ENCODE measurements around the gene UGT1A4. TPM values are rescaled to one million over a fixed set of nuclear protein-coding genes. Genes with fewer than 3 reads are reported as not detected.

Gene UGT1A4
- total RNA-seq, 1 experiment from 2014 or later = not detected

DNA sequence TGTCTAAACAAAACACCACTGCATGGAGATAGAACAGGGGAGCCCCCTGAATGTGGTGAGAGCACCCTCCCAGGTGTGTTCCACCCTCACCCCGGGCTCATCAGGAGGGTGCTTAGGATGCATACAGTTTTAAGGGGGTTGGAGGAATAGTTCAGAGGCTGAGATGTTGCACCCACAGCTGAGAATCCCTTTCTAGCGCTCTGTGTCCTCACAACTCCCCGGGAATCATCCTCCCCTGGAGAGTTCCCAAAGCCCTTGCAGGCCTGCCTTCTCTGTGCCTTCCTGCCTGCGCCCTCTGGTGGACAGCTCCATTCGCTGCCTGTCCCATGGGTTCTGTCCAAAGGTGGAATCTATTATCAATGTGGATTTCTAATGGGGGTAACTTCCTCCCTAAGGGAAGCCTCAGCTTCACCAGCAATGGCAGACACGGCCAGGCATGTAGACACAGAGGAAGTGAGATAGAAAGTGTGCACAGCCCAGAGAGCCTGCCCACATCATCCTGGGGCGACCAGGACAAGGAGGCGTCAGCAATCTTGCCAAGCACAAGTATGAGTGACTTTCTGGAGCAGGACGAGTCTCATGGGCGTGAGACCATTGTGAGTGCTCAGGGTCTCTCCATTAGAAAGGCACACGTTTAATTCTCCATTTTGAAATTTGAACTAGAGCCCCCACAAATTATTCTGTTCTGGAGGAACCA, 7.1 kb upstream of the UGT1A4 start:
- H2BK5ac ChIP-seq (ENCODE audit: insufficient read length, low read length) = no peak overlapping the region

More for the DNA sequence above, 7.1 kb upstream of the UGT1A4 start:
- Histone ChIP-seq H4K8ac (replicated peaks; ENCODE audit: insufficient read length, low read depth, low read length) (no peak overlapping the region), H2AFZ (ENCODE audit: low read length) (no peak overlapping the region), H3K79me2 (ENCODE audit: insufficient read depth, low read length) (no peaks in the 10 kb centered on the region), H2AK5ac (ENCODE audit: insufficient read length, low read length) (no peak overlapping the region), H2BK15ac (ENCODE audit: low read depth, low read length) (no peak overlapping the region), H2BK12ac (ENCODE audit: insufficient read length, low read depth, low read length) (no peak overlapping the region), H3K27ac (ENCODE audit: insufficient read length, low read depth, low read length) (no peak overlapping the region), H3K4me1 (ENCODE audit: insufficient read depth, low read length) (no peaks in the 10 kb centered on the region), H4K20me1 (ENCODE audit: control insufficient read depth, insufficient read depth, insufficient read length) (no peaks in the 10 kb centered on the region), H3K14ac (ENCODE audit: insufficient read depth, low read length) (no peak overlapping the region; the same call in 1 of the 2 replicates), H3K56ac (ENCODE audit: insufficient read length, low read depth, low read length) (no peak overlapping the region), H3K18ac (ENCODE audit: insufficient read length, low read depth, low read length) (no peak overlapping the region), H4K91ac (ENCODE audit: insufficient read length, low read depth, low read length) (no peak overlapping the region), H3K4ac (ENCODE audit: low read depth, low read length) (no peak overlapping the region), H2BK120ac (ENCODE audit: low read depth, low read length, poor library complexity, severe bottlenecking) (no peak overlapping the region), H3K79me1 (ENCODE audit: insufficient read depth, low read depth, low read length, poor library complexity, severe bottlenecking) (no peaks in the 10 kb centered on the region), H3K27me3 (ENCODE audit: insufficient read depth, low read length) (no peaks in the 10 kb centered on the region), H3K4me2 (ENCODE audit: insufficient read depth, insufficient read length, low read length) (no peak overlapping the region), H3T11ph (ENCODE audit: low read length) (no peak overlapping the region), H2BK20ac (ENCODE audit: low read depth, low read length, poor library complexity, severe bottlenecking) (no peak overlapping the region), H3K23ac (ENCODE audit: insufficient read length, low read depth, low read length) (no peak overlapping the region), H4K5ac (ENCODE audit: insufficient read length, low read depth, low read length) (no peak overlapping the region), H3K9me3 (ENCODE audit: control insufficient read depth, low read depth, low read length) (no peaks in the 10 kb centered on the region), H3K9ac (ENCODE audit: extremely low read depth, insufficient read length, low read length) (no peak overlapping the region), H3K23me2 (ENCODE audit: insufficient read length, low read depth, low read length, poor library complexity, severe bottlenecking) (peaks cover 1% of the 10 kb centered on the region)
- peak; percentile 84 for DNase-seq
- Mint-ChIP-seq H3K36me3 (ENCODE audit: insufficient read depth in 1 of 3, low read depth in 3 of 3) (no peaks in the 10 kb centered on the region), H3K9me3 (no peaks in the 10 kb centered on the region), H3K4me1 (peaks cover 7% of the 10 kb centered on the region in 2 experiments), H3K4me3 (no peak overlapping the region; a peak in 1 of 5 replicates), H3K27me3 (ENCODE audit: low read depth) (peaks cover 8% of the 10 kb centered on the region), H3K27ac (no peak overlapping the region)
- TF ChIP-seq CTCF (conservative IDR thresholded peaks at IDR 0.05) = peak; percentile 92
- no CpG with 5 or more reads among the region's 11 CpGs for WGBS (ENCODE audit: extremely low coverage, insufficient read length, low lambda C conversion rate)
